ENCODE results near the gene ZSCAN5B. TPM values are rescaled to one million over a fixed set of nuclear protein-coding genes. Genes with fewer than 3 reads are reported as not detected.
"Not testable (repeated sequence)": the region's sequence is repeated elsewhere in the genome, so short reads cannot be mapped to it uniquely, and the experiment has no call there.

Gene ZSCAN5B
- total and polyA plus RNA-seq, 2 of the 8 experiments (the other 6 are each of a cell fraction or from before 2014, with no cell fraction given): not detected

DNA sequence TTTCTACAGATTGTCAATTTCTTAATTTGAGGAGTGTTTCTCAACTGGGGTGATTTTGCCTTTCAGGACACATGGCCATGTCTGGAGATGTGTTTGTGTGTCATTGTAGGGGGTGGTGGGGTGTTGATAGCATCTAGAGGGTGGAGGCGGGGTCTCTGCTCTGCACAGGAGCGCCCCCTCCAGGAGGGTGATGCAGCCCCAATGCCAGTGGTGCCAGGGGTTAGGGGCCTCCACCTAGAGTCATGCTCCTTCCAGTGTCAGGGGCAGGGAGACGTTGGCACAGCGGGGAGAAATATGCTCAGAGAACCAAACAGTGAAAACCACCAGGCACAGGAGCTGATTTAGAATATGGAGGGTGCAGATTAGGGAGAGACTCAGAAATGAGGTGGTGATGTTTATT, 48.2 kb upstream of the ZSCAN5B start:
- H2AFZ ChIP-seq (ENCODE audit: low read length); H3K79me1 ChIP-seq (ENCODE audit: low read depth, low read length); H3K79me2 ChIP-seq (ENCODE audit: control insufficient read depth in 1 of 2, insufficient read depth in 2 of 2, low read length in 2 of 2); H2BK120ac ChIP-seq (replicated peaks; ENCODE audit: low read depth, low read length); H2BK5ac ChIP-seq (ENCODE audit: low read depth, low read length); FAIRE-seq; H4K8ac ChIP-seq (ENCODE audit: extremely low read depth, insufficient read depth, low read length); H3K56ac ChIP-seq (replicated peaks; ENCODE audit: insufficient read length, low read depth, low read length); H4K5ac ChIP-seq (ENCODE audit: insufficient read length, low read depth, low read length); H3K9me3 ChIP-seq (ENCODE audit: insufficient read depth in 2 of 2, low read depth in 1 of 2, low read length in 1 of 2); H3K4me2 ChIP-seq (ENCODE audit: insufficient read depth in 1 of 2, low read depth in 2 of 2, low read length in 2 of 2); H3K36me3 ChIP-seq (ENCODE audit: control insufficient read depth in 2 of 4, insufficient read depth in 4 of 4, low read length in 3 of 4); H3K27ac ChIP-seq (ENCODE audit: low read depth, low read length); H3K18ac ChIP-seq (ENCODE audit: extremely low read depth, low read length); H3K4me1 ChIP-seq (replicated peaks in 1 of 4; ENCODE audit: control insufficient read depth in 3 of 4, insufficient read depth in 4 of 4, low read length in 3 of 4); H3K9ac ChIP-seq (replicated peaks in 1 of 4; ENCODE audit: extremely low read depth in 1 of 4, low read depth in 3 of 4, low read length in 3 of 4); POLR2A ChIA-PET (ENCODE audit: partially characterized antibody); H2BK20ac ChIP-seq (ENCODE audit: low read length); H3K27me3 ChIP-seq (replicated peaks in 1 of 4; ENCODE audit: control insufficient read depth in 3 of 4, extremely low read depth in 1 of 4, insufficient read depth in 3 of 4, low read length in 3 of 4); H3K23ac ChIP-seq (ENCODE audit: insufficient read length); DNase-seq (ENCODE audit: low read depth in 1 of 2, low spot score in 2 of 2); H3K4me3 ChIP-seq (ENCODE audit: extremely low read depth in 1 of 4, insufficient read depth in 2 of 4, low read depth in 3 of 4, low read length in 4 of 4); H2AK5ac ChIP-seq (ENCODE audit: low read depth, low read length); H4K20me1 ChIP-seq (replicated peaks in 1 of 2; ENCODE audit: control insufficient read depth in 1 of 2, insufficient read depth in 2 of 2, low read length in 2 of 2); H2BK12ac ChIP-seq (ENCODE audit: low read depth, low read length); H4K91ac ChIP-seq (replicated peaks; ENCODE audit: insufficient read length, low read length); H3K23me2 ChIP-seq (ENCODE audit: low read depth, low read length); H3K4ac ChIP-seq (replicated peaks; ENCODE audit: insufficient read length, low read depth, low read length); H3K14ac ChIP-seq (ENCODE audit: insufficient read length); H2BK15ac ChIP-seq (ENCODE audit: low read length): not testable (repeated sequence)
- CTCF ChIA-PET (ENCODE audit: partially characterized antibody): interaction anchor here (0.7 to 3.9 kb wide), 9 partner anchors 13 to 91 kb away, joined by 3 to 18 read pairs (median 3); no protein-coding TSS in a partner anchor
- peak; percentile 21 to 23; a peak in 2 of 4 replicates for TF ChIP-seq RAD21 (IDR thresholded peaks at IDR 0.05 in 1 of 2, conservative IDR thresholded peaks at IDR 0.05 in 1 of 2; ENCODE audit: low read depth in 2 of 2, low read length in 2 of 2)
- TF ChIP-seq, protein P1, sequence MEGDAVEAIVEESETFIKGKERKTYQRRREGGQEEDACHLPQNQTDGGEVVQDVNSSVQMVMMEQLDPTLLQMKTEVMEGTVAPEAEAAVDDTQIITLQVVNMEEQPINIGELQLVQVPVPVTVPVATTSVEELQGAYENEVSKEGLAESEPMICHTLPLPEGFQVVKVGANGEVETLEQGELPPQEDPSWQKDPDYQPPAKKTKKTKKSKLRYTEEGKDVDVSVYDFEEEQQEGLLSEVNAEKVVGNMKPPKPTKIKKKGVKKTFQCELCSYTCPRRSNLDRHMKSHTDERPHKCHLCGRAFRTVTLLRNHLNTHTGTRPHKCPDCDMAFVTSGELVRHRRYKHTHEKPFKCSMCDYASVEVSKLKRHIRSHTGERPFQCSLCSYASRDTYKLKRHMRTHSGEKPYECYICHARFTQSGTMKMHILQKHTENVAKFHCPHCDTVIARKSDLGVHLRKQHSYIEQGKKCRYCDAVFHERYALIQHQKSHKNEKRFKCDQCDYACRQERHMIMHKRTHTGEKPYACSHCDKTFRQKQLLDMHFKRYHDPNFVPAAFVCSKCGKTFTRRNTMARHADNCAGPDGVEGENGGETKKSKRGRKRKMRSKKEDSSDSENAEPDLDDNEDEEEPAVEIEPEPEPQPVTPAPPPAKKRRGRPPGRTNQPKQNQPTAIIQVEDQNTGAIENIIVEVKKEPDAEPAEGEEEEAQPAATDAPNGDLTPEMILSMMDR (IDR thresholded peaks at IDR 0.05; ENCODE audit: control extremely low read depth in 1 of 3, insufficient read depth in 1 of 3, low read depth in 1 of 3, low read length in 3 of 3): peak; percentile 24 to 46 (median 28); a peak in 3 of 4 replicates
- WGBS, 2 experiments (ENCODE audit: extremely low coverage in 1 of 2, insufficient coverage in 1 of 2, insufficient read length in 1 of 2, insufficient replicate concordance in 2 of 2, low coverage in 1 of 2, low lambda C conversion rate in 2 of 2, missing lambda C conversion rate in 1 of 2): 58% methylated on average over 4 of the region's 4 CpGs; no CpG with 5 or more reads in 1 of the 2 experiments

Measured in H1 (cell line).